Epithelial cell of esophagus (primary cell): Measurements from ENCODE around the gene WDR7.

Source experiments
- DNase-seq: peaks from one replicate; pipeline ENCODE4 v3.0.0; 2010; ENCODE audit warnings: low read depth
- H3K4me3 ChIP-seq: 2 replicates; pipeline ENCODE4 v1.5.1; 2011; ENCODE audit warnings: mild to moderate bottlenecking, low read length, control low read depth
- TF ChIP-seq, protein P1 (sequence below): IDR thresholded peaks from 2 replicates; pipeline ENCODE4 v1.5.1; 2011; ENCODE audit warnings: low read depth, mild to moderate bottlenecking, low read length, control low read depth, inconsistent platforms; ENCODE audit not compliant: insufficient read depth; ENCODE audit errors: missing control alignments

WDR7 gene

DNA sequence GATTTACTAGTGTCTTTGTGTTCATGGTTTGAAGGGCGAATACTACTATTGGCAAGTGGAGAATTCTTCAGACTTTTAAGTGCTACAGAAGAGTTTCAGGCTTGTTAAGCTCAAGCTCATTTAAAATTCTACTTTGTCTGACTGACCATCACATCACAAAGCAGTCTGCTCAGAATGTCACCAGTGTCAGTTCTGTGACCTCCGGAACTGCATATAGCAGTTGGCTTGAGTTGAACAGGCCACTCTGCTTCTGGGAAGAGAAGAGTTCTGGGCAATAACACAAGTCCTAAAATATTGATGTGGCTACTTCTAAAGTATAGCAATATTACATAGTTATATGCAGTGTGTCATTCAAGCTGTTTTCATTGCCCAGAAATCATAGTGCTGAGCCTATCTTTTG lies 250.8 kb downstream of the WDR7 start:
- H3K4me3 ChIP-seq: no peak overlapping the region
- no peak for DNase-seq
- TF ChIP-seq, protein P1, sequence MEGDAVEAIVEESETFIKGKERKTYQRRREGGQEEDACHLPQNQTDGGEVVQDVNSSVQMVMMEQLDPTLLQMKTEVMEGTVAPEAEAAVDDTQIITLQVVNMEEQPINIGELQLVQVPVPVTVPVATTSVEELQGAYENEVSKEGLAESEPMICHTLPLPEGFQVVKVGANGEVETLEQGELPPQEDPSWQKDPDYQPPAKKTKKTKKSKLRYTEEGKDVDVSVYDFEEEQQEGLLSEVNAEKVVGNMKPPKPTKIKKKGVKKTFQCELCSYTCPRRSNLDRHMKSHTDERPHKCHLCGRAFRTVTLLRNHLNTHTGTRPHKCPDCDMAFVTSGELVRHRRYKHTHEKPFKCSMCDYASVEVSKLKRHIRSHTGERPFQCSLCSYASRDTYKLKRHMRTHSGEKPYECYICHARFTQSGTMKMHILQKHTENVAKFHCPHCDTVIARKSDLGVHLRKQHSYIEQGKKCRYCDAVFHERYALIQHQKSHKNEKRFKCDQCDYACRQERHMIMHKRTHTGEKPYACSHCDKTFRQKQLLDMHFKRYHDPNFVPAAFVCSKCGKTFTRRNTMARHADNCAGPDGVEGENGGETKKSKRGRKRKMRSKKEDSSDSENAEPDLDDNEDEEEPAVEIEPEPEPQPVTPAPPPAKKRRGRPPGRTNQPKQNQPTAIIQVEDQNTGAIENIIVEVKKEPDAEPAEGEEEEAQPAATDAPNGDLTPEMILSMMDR: no peak

DNA sequence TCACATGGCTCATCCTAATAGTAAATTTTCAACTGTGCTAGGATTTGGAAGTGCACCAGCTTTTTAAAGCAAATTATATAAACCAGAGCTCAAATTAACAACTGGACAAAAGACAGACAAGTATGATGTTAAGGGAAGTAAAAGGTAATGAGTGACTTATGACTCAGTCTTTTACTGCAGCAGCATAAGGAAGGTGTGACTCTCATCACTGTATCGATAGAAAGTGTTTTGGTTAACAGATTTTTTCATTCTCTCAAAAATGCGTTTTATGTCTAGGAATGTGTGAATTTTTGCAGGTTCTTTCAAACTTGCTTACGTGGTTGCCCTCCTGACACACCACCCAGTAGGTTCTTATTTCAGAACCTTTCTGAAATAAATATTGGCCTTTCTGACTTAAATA lies 251.5 kb downstream of the WDR7 start:
- DNase-seq: peak; percentile 48
- TF ChIP-seq, protein P1: no peak
- H3K4me3 ChIP-seq: no peak overlapping the region

DNA sequence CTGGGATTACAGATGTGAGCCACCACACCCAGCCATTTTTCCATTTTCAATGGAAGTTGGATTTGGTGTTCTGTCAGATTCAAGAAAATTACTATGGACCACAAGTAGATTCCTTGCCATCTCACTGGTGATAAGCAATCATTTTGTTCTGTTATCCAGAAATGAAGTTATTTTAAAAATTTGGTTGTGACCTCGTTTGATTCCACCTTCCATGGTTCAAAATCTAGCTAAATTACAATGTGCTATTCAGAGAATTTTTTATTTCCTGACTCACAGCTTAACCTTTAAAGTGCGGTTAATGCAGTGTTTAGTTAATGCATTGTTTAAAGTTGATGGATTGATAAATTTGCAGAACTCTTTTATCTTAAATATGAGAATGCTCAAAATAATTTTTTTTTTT lies 252.5 kb downstream of the WDR7 start:
- TF ChIP-seq, protein P1: no peak
- DNase-seq: no peak
- H3K4me3 ChIP-seq: no peak overlapping the region

DNA sequence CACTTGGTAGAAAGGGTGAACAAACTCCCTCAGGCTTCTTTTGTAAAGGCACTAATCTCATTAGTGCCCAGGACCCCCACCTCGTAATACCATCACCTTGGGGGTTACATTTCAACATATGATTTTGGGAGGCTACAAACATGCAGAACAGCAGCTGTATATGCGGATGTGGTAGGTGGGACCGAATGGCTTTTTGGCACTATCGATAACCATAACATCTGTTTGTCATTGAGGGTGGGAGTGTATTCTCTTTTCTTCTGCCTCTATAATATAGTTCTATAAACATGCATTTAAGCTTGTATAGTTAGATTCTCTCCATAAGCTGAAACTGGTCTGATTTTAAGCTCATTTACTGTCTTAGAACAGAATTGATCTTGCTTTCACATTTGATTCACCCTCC lies 256.6 kb downstream of the WDR7 start:
- H3K4me3 ChIP-seq: no peak overlapping the region
- no peak for DNase-seq
- TF ChIP-seq, protein P1: no peak

DNA sequence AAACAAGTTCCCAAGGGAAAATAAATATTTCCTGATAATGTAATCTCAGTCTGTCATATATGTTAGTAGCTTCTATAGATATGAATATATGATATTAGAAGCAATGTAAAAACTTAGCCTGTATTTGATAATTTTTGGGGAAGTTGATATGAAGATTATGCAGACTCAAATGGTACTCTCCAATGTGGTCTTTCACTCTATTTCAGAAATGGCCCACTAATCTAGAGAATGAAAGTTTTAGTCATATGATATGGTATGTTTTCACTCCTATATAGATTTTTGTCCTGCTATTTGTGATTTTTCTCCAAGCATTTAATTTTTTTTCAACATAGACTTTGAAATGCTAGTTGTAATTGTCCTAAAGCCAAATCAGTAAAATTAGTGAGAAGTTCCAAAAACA lies 259.1 kb downstream of the WDR7 start:
- TF ChIP-seq, protein P1: no peak
- H3K4me3 ChIP-seq: no peak overlapping the region
- DNase-seq: no peak

DNA sequence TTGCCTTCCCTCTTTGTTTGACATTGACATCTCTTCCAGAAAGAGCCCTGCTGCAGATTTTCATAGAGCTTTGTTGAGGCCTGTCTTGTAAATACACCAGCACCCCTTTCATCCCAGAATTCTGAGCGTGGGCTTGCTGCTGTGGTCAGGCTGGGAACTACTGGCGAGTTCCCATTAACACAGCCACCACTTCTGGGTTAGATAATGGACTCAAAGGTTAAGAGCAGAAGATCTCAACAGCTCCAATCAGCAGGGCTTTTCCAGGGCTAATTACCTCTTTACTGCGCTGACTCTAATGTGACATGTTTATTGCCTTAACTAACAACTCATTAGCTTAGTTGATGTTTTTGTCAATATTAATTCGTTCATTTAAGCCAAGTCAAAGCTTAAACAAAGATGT lies 259.8 kb downstream of the WDR7 start:
- TF ChIP-seq, protein P1: no peak
- H3K4me3 ChIP-seq: no peak overlapping the region
- DNase-seq: no peak

DNA sequence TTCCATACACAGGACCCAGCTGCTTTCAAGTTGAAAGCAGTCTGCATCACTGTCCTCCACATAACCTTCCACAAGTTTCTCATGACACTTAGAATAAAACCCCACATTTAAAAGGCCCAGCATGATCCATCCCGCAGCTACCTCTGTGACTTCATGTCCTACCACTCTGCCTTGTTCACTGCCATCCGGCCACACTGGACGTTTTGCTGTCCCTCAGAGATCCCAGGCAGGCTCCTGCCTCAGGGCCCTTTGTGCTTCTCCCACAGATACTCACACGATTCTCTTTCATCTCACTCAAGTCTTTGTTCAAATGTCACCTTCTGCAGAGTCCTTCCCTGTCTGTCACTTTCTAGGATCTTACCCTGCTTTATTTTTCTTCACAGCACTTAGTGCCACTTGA lies 262.8 kb downstream of the WDR7 start:
- no peak overlapping the region for H3K4me3 ChIP-seq
- DNase-seq: no peak
- TF ChIP-seq, protein P1: no peak
